Measurements from ENCODE around the gene RNF26.

RNF26 gene

GRCh38 chr11:119376197-119376847 is 42.0 kb downstream of the RNF26 start:
- Histone ChIP-seq H3K9me3 (ENCODE audit: low read length) (no peaks in the 10 kb centered on the region), H3K36me3 (ENCODE audit: insufficient read depth, low read length) (no peaks in the 10 kb centered on the region), H3K79me2 (ENCODE audit: insufficient read depth, low read length) (no peaks in the 10 kb centered on the region), H3K4me2 (ENCODE audit: low read length) (no peak overlapping the region), H3K27ac (ENCODE audit: low read depth, low read length, poor library complexity, severe bottlenecking) (no peak overlapping the region), H3F3A (ENCODE audit: insufficient read depth, low read length) (no peaks in the 10 kb centered on the region), H2AFZ (ENCODE audit: low read length) (no peak overlapping the region), H3K9me2 (ENCODE audit: low read depth, low read length) (no peaks in the 10 kb centered on the region), H3K4me3 (ENCODE audit: low read depth, low read length, poor library complexity, severe bottlenecking) (no peak overlapping the region), H3K9ac (ENCODE audit: low read length) (no peak overlapping the region), H3K4me1 (ENCODE audit: insufficient read depth, low read length, severe bottlenecking) (peaks cover 20% of the 10 kb centered on the region), H3K27me3 (ENCODE audit: insufficient read depth, low read length) (no peaks in the 10 kb centered on the region), H4K20me1 (ENCODE audit: insufficient read depth, low read length) (no peaks in the 10 kb centered on the region)
- TF ChIP-seq CTCF (IDR thresholded peaks at IDR 0.05; ENCODE audit: low read length) (no peak), EZH2 (IDR thresholded peaks at IDR 0.05; ENCODE audit: borderline replicate concordance, low read length) (no peak)

DNA sequence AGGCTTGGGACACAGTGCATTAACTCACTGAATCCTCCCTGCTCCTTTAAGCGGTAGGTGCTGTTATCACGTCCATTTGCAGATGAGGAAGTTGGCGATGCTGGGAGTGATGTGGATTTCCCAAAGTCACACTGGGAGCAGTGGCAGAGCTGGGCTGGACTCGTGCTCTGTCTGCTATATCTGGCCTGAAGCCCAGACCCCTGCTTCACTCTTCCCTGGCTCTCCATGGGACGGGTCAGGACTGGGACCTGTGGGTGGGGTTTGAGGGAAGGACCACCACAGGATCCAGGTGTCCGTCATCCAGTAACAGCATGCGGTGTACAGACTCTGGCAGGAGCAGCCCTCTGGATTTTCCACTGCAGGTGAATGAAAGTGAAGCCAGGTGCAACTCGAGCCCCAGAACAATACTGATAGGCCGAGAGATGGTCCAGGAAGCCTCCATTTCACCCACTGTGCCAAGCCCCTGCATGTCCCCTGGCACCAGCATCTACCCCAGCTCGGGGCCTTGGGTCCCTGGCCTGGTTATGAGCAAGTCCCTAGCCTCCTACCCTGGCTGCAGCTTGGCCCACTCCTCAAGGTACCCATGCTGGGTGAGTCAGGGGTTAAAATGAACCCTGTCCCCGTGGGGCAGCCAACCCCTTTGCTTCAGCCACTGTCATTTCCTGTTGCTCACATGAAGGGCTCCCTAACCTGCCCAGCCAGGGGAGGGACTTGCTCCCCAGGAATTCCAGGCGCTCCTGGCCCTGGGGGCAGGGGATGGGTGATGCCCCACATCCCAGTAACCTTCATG is 43.0 kb downstream of the RNF26 start:
- H3K4me2 ChIP-seq (ENCODE audit: low read length) = no peak overlapping the region
- no peaks in the 10 kb centered on the region for H3F3A ChIP-seq (ENCODE audit: insufficient read depth, low read length)
- no peak overlapping the region for H2AFZ ChIP-seq (ENCODE audit: low read length)
- no peaks in the 10 kb centered on the region for H3K36me3 ChIP-seq (ENCODE audit: insufficient read depth, low read length)
- H4K20me1 ChIP-seq (ENCODE audit: insufficient read depth, low read length) = no peaks in the 10 kb centered on the region
- no peak overlapping the region for H3K27ac ChIP-seq (ENCODE audit: low read depth, low read length, poor library complexity, severe bottlenecking)
- peaks cover 23% of the 10 kb centered on the region for H3K4me1 ChIP-seq (ENCODE audit: insufficient read depth, low read length, severe bottlenecking)
- TF ChIP-seq CTCF (IDR thresholded peaks at IDR 0.05; ENCODE audit: low read length) = no peak
- TF ChIP-seq EZH2 (IDR thresholded peaks at IDR 0.05; ENCODE audit: borderline replicate concordance, low read length) = no peak
- no peaks in the 10 kb centered on the region for H3K9me3 ChIP-seq (ENCODE audit: low read length)
- H3K79me2 ChIP-seq (ENCODE audit: insufficient read depth, low read length) = no peaks in the 10 kb centered on the region
- no peak overlapping the region for H3K4me3 ChIP-seq (ENCODE audit: low read depth, low read length, poor library complexity, severe bottlenecking)
- no peak overlapping the region for H3K9ac ChIP-seq (ENCODE audit: low read length)
- H3K9me2 ChIP-seq (ENCODE audit: low read depth, low read length) = no peaks in the 10 kb centered on the region
- no peaks in the 10 kb centered on the region for H3K27me3 ChIP-seq (ENCODE audit: insufficient read depth, low read length)

DNA sequence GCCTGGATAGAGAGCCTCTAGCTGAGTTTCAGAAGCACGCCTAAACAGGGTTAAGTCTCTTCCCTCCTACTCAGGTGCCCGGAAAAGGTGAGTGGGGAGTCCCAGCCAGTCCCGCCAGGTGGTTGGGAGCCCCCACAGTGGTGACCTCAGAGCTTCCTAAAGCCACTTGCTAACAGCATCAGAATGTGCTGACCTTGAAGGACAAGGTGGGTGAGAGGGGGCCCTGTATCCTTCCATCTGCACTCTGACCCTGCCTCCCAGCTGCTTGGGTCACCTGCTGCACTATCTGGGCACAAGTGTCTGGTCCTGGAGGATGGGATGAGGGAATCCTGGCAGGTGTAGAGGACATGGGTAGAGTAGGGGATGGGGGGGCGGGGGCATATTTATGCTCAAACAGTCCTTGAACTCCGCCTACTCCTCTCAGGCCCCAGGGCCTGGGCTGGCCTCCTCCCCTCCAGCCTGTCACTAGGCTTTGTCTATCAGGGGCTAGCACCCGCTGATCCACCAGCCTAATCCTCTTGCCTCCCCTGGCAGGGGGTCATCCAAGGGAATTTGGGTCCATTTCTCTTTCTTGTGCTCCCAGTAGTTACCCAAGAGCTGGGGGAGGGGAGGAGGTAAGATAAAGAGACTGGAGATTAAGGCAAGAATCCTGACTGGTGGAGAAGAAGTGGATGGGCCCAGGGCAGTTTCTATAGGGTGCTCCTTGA is 43.8 kb downstream of the RNF26 start:
- Histone ChIP-seq H3F3A (ENCODE audit: insufficient read depth, low read length) (no peaks in the 10 kb centered on the region), H4K20me1 (ENCODE audit: insufficient read depth, low read length) (no peaks in the 10 kb centered on the region), H3K27ac (ENCODE audit: low read depth, low read length, poor library complexity, severe bottlenecking) (no peak overlapping the region), H3K36me3 (ENCODE audit: insufficient read depth, low read length) (no peaks in the 10 kb centered on the region), H3K27me3 (ENCODE audit: insufficient read depth, low read length) (no peaks in the 10 kb centered on the region), H3K9me3 (ENCODE audit: low read length) (no peaks in the 10 kb centered on the region), H3K79me2 (ENCODE audit: insufficient read depth, low read length) (no peaks in the 10 kb centered on the region), H3K9me2 (ENCODE audit: low read depth, low read length) (no peaks in the 10 kb centered on the region), H2AFZ (ENCODE audit: low read length) (no peak overlapping the region), H3K9ac (ENCODE audit: low read length) (no peak overlapping the region), H3K4me2 (ENCODE audit: low read length) (no peak overlapping the region), H3K4me3 (ENCODE audit: low read depth, low read length, poor library complexity, severe bottlenecking) (no peak overlapping the region), H3K4me1 (ENCODE audit: insufficient read depth, low read length, severe bottlenecking) (peaks cover 23% of the 10 kb centered on the region)
- TF ChIP-seq EZH2 (IDR thresholded peaks at IDR 0.05; ENCODE audit: borderline replicate concordance, low read length) = no peak
- TF ChIP-seq CTCF (IDR thresholded peaks at IDR 0.05; ENCODE audit: low read length) = no peak

All from OCI-LY1 (cell line).